ENCODE measurements around the gene TRMT61B.

GRCh38 chr2:28855193-28855592 is 14.9 kb downstream of the TRMT61B start:
- TF ChIP-seq RAD21 (IDR thresholded peaks at IDR 0.05; ENCODE audit: low read length) (no peak), CTCF (conservative IDR thresholded peaks at IDR 0.05; ENCODE audit: low read depth, low read length) (no peak), POLR2A (IDR thresholded peaks at IDR 0.05; ENCODE audit: low read depth, low read length) (no peak), RFX5 (IDR thresholded peaks at IDR 0.05; ENCODE audit: low read depth, low read length) (no peak), SMC3 (IDR thresholded peaks at IDR 0.05; ENCODE audit: low read depth, low read length) (no peak)
